ENCODE data around the gene CDHR3.

Gene CDHR3

DNA sequence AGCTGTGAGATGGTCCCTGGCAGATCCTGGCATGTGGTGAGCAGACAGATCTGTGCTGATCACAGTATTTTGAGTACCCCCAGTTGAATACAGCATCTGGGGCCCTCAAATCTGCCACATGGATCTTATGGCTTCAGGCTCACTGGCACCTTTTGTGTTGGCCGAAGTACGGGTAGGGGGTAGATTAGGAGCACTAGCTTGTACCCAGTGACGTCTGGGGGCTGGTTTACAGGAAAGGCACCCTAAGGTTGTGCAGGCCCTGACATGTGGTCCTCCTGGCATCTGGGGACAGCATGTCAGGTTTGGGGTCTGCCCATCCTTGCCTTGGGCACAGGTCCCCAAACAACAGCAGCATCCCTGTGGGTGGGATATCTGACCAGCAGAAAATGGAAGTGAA is 95.9 kb downstream of the CDHR3 start:
- FAIRE-seq (no peak), DNase-seq (ENCODE audit: insufficient read length, low spot score) (no peak)
- TF ChIP-seq, protein P1, sequence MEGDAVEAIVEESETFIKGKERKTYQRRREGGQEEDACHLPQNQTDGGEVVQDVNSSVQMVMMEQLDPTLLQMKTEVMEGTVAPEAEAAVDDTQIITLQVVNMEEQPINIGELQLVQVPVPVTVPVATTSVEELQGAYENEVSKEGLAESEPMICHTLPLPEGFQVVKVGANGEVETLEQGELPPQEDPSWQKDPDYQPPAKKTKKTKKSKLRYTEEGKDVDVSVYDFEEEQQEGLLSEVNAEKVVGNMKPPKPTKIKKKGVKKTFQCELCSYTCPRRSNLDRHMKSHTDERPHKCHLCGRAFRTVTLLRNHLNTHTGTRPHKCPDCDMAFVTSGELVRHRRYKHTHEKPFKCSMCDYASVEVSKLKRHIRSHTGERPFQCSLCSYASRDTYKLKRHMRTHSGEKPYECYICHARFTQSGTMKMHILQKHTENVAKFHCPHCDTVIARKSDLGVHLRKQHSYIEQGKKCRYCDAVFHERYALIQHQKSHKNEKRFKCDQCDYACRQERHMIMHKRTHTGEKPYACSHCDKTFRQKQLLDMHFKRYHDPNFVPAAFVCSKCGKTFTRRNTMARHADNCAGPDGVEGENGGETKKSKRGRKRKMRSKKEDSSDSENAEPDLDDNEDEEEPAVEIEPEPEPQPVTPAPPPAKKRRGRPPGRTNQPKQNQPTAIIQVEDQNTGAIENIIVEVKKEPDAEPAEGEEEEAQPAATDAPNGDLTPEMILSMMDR (IDR thresholded peaks at IDR 0.05; ENCODE audit: insufficient read depth, missing control alignments), result no peak

DNA sequence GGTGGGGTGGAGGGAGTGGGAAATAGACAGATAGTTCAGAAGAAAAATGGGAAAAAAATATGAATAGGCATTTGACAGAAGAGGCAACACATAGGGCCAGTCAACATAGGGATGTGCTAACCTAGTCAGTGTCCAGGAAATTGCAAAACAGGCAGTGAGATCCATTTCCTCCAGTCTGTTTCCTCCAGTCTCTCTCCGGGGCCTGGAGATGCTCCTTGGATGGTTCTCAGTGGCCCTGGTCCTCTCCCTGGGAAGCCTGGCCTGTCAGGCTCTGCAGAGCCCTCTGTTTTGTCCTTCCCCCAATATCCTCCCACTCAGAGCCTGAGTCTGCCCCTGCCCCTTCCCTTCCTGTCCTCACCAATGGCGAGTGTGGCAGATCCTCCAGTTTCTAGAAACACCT is 96.5 kb downstream of the CDHR3 start:
- TF ChIP-seq, protein P1 (IDR thresholded peaks at IDR 0.05; ENCODE audit: insufficient read depth, missing control alignments), result no peak
- FAIRE-seq (no peak), DNase-seq (ENCODE audit: insufficient read length, low spot score) (no peak)

DNA sequence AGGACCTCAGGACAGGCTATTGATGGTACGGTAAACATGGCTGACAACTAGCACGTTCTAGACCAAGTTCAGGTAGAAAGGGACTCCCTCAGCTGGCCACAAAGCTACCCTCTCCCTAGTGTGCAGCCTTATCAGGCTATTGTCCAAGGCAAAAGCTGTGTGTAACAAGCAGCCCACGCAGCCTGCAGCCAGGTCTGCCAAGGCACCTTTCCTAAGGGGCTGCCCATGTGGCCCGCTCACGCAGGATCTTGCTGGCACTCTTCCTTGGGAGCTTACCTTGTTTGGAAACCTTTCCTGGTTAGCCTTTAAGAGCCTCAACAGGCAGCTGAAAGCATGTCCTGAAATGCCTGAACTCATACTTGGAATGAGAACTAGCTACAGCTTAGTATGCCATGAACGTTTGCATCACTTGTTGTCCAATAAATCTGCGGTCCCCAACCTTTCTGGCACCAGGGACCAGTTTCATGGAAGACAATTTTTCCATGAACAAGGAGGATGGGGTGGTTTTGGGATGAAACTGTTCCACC is 97.4 kb downstream of the CDHR3 start:
- DNase-seq (ENCODE audit: insufficient read length, low spot score) (no peak), FAIRE-seq (no peak)
- TF ChIP-seq, protein P1 (IDR thresholded peaks at IDR 0.05; ENCODE audit: insufficient read depth, missing control alignments), result no peak

DNA sequence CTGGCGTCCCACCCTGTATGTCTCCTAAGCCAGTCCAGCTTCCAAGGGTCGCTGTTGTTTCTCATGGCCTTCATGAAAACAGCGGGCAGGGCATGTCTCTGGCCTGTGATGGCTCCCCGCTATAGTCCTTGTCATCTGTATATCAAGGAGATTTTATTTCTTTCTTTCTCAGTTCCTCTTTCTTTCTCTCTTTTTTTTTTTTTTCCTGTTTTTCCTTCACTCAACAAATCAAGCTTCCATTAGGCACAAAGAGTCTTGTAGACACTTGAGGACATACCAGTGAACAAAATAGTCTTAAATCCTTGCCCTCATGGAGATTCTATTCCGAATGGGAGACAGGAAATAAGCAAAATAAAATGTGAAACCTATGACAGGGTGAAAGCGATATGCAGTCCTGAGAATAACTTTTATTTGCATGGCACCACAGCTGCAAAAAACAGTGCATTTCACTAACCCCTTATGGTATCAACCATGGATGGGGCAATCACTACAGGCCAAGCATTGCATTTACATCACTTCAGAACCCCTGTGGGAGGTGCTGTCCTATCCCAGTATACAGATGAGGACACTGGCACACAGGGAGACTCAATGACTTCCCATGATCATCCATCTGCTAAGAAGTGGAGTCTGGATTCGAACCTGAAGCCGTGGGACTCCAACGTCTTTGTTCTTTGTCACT is 98.4 kb downstream of the CDHR3 start:
- TF ChIP-seq, protein P1 (IDR thresholded peaks at IDR 0.05; ENCODE audit: insufficient read depth, missing control alignments), result no peak
- DNase-seq (ENCODE audit: insufficient read length, low spot score) (no peak), FAIRE-seq (no peak)

DNA sequence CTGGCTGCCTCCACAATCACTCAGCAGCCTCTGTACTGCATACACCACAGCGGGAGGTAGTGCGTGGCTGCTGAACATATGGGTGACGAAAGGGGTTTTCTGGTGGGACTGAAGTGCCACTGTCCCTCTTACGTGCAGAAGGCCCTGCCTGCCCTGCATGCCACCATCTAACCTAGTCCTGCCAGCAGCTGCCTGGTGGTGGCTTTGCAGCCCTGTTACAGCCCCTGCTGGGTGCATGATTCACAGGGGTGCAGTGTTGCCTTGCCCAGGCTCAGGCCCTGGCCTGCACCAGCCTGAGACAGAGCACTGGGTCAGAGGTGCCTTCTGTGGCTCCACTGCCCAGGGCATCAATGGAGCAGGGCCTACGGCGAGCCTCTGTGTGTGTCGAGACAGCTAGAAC is 98.9 kb downstream of the CDHR3 start:
- FAIRE-seq (no peak), DNase-seq (ENCODE audit: insufficient read length, low spot score) (no peak)
- TF ChIP-seq, protein P1 (IDR thresholded peaks at IDR 0.05; ENCODE audit: insufficient read depth, missing control alignments), result no peak

DNA sequence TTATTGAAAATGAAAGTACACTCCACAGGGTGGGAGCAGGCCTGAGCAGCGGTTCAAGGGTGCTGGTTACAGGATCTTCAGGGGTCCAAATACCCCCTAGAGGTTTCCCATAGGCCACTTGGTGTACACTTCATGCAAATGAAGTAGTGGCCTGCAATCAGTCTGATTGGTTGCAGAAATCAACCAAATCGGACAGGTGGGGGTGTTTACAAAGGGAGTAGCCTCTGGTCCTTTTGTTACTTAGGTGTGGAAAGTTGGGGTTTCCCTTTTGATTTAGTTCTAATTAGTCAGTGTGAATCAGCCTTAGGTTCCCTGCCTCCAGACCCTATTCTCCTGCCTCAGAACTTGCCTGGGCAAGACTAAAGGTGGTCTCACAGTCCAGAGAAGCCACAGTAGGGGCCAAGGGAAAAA is 99.5 kb downstream of the CDHR3 start:
- TF ChIP-seq, protein P1 (IDR thresholded peaks at IDR 0.05; ENCODE audit: insufficient read depth, missing control alignments), result no peak
- FAIRE-seq (no peak), DNase-seq (ENCODE audit: insufficient read length, low spot score) (no peak)

DNA sequence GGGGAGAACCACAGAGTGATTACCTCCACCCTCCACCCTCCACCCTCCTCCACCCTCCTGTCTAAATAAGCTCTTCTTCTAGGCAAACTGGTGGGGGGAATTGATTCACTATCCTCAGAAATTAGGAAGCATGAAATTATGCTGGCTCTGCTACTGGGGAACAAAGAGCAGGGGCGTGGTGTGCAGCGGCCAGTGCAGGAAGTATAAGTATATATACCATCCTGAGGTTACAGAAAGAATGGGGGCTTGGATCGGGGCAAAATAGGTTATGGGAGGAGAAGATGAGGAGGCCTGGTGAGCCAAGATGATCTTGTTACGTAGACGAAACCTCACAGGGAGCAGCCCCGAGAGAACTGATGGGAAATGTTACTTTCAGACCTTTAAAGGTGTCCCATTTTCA is 100.0 kb downstream of the CDHR3 start:
- FAIRE-seq (no peak), DNase-seq (ENCODE audit: insufficient read length, low spot score) (no peak)
- TF ChIP-seq, protein P1 (IDR thresholded peaks at IDR 0.05; ENCODE audit: insufficient read depth, missing control alignments), result no peak

Data from D721Med (cell line).